Calu3 (cell line): ENCODE results near the gene ZDHHC24. TPM values are rescaled to one million over a fixed set of nuclear protein-coding genes. Genes with fewer than 3 reads are reported as not detected.
"Not testable (repeated sequence)": the region's sequence is repeated elsewhere in the genome, so short reads cannot be mapped to it uniquely, and the experiment has no call there.

Experiments used
- BruUV-seq: library from RNA; stranded (reverse); fragments of 400-500 nt; replicated peaks from 2 replicates; lab custom pipeline; 2021; lab: Mats Ljungman, UMichigan
- CTCF ChIA-PET: fragments of 300-600 bp; sonication (Branson Sonifier 250); formaldehyde crosslinking; loops from one replicate; lab custom pipeline; 2022; ENCODE audit warnings: antibody characterized with exemption; lab: Charles Lee
- DNase-seq: peaks from one replicate; pipeline ENCODE4 v3.0.0; 2022
- H3K27ac Mint-ChIP-seq: one replicate; pipeline ENCODE4 v1.8.0; 2022; ENCODE audit warnings: mixed read lengths; ENCODE audit not compliant: unreplicated experiment
- H3K27me3 Mint-ChIP-seq: one replicate; pipeline ENCODE4 v1.8.0; 2022; ENCODE audit warnings: mixed read lengths; ENCODE audit not compliant: unreplicated experiment
- H3K36me3 Mint-ChIP-seq: one replicate; pipeline ENCODE4 v1.8.0; 2022; ENCODE audit warnings: mild to moderate bottlenecking, moderate library complexity, mixed read lengths; ENCODE audit not compliant: insufficient read depth, unreplicated experiment
- H3K4me1 Mint-ChIP-seq: one replicate; pipeline ENCODE4 v1.8.0; 2022; ENCODE audit warnings: mild to moderate bottlenecking, low read depth, mixed read lengths; ENCODE audit not compliant: unreplicated experiment
- H3K4me3 Mint-ChIP-seq: one replicate; pipeline ENCODE4 v1.8.0; 2022; ENCODE audit warnings: mild to moderate bottlenecking, low read depth, moderate library complexity, mixed read lengths; ENCODE audit not compliant: unreplicated experiment
- H3K9me3 Mint-ChIP-seq: one replicate; pipeline ENCODE4 v1.8.0; 2022; ENCODE audit warnings: low read depth, mixed read lengths; ENCODE audit not compliant: unreplicated experiment
- intact Hi-C: fragments of 100-400 bp; cut with micrococcal nuclease; formaldehyde crosslinking; loops from one replicate; pipeline ENCODE4 v1.10.0; 2022; ENCODE audit not compliant: unreplicated experiment
- total RNA-seq: library from RNA; stranded (reverse); gene quantifications from 2 replicates; pipeline ENCODE4 v1.2.3, GENCODE V29; 2022
- TF ChIP-seq, protein P1 (sequence below): fragments of 200-600 bp; IDR thresholded peaks from one replicate; pipeline ENCODE4 v1.8.0; 2022; ENCODE audit warnings: antibody characterized with exemption; ENCODE audit not compliant: unreplicated experiment

The ZDHHC24 gene
- total RNA-seq, 1 experiment from 2014 or later: 15.1 TPM

- no peaks in the 10 kb centered on the region for H3K9me3 Mint-ChIP-seq
- no peak overlapping the region for H3K27ac Mint-ChIP-seq
- intact Hi-C loops: no loop called here
- H3K27me3 Mint-ChIP-seq: peaks cover 31% of the 10 kb centered on the region
- TF ChIP-seq, protein P1, sequence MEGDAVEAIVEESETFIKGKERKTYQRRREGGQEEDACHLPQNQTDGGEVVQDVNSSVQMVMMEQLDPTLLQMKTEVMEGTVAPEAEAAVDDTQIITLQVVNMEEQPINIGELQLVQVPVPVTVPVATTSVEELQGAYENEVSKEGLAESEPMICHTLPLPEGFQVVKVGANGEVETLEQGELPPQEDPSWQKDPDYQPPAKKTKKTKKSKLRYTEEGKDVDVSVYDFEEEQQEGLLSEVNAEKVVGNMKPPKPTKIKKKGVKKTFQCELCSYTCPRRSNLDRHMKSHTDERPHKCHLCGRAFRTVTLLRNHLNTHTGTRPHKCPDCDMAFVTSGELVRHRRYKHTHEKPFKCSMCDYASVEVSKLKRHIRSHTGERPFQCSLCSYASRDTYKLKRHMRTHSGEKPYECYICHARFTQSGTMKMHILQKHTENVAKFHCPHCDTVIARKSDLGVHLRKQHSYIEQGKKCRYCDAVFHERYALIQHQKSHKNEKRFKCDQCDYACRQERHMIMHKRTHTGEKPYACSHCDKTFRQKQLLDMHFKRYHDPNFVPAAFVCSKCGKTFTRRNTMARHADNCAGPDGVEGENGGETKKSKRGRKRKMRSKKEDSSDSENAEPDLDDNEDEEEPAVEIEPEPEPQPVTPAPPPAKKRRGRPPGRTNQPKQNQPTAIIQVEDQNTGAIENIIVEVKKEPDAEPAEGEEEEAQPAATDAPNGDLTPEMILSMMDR: no peak
- no peak overlapping the region for H3K4me3 Mint-ChIP-seq
- DNase-seq: no peak
- CTCF ChIA-PET: no interaction called here
- H3K36me3 Mint-ChIP-seq: peaks cover 12% of the 10 kb centered on the region
- peaks cover 6% of the 10 kb centered on the region for H3K4me1 Mint-ChIP-seq
- no TSS peak for BruUV-seq
Observed at GRCh38 chr11:66547662-66548009, 1.8 kb upstream of the ZDHHC24 start.

- Mint-ChIP-seq H3K4me3 (no peak overlapping the region), H3K4me1 (peaks cover 6% of the 10 kb centered on the region), H3K27me3 (peaks cover 31% of the 10 kb centered on the region), H3K27ac (no peak overlapping the region), H3K36me3 (peaks cover 13% of the 10 kb centered on the region), H3K9me3 (no peaks in the 10 kb centered on the region)
- CTCF ChIA-PET: interaction anchor here (2.1 kb wide), 1 partner anchor 131 kb away, joined by 7 read pairs; no protein-coding TSS in a partner anchor
- TF ChIP-seq, protein P1: no peak
- no TSS peak for BruUV-seq
- intact Hi-C loops: no loop called here
- DNase-seq: no peak
Observed at GRCh38 chr11:66546966-66547661, 1.3 kb upstream of the ZDHHC24 start.

DNA sequence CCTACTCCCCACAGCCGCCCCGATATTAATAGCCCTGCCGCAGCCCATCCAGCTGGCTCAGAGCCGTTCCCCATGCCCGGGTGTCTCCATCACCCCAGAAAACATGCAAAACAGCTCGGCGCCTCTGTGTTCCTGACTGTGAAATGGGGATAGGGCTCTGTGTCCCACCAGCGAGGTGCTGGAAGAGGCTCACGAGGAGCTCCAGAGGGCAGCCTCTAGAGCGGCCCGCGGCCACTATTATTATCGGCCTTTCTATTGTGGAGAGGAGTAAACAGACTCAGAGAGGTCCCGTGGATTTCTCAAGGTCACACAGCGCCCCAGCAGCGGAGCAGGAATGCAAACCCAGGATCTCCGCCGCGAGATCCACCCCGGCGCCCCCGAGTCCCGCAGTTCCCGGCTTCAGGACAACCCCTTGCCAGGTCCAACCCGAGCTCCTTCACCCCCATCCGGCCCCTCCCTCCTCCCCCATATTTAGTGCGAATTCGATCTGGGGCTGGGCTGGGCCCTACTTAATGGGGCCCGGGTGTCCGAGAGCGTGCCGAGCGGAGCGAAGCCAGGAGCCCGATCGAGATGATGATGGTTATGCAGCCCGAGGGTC, 619 bp upstream of the ZDHHC24 start, which contains the start of gene ACTN3:
Gene ACTN3 (plus strand): TSS at position 536 of the 598 bp plus-strand sequence. CDS start 35 bp downstream, at position 571.
- no peak within 1 kb of the TSS for H3K27ac Mint-ChIP-seq
- CTCF ChIA-PET: interaction anchor here (0.9 to 2.1 kb wide), 2 partner anchors 128 to 132 kb away, joined by 3 to 7 read pairs; no protein-coding TSS in a partner anchor
- no peak for DNase-seq
- TF ChIP-seq, protein P1: no peak
- BruUV-seq: no TSS peak
- intact Hi-C loops: no loop called here
- peaks cover 6% of the 10 kb centered on the region for H3K4me1 Mint-ChIP-seq
- peak within 1 kb of the TSS; percentile 74 for H3K4me3 Mint-ChIP-seq
- H3K9me3 Mint-ChIP-seq: no peaks in the 10 kb centered on the region
- peaks cover 17% of the 10 kb centered on the region for H3K36me3 Mint-ChIP-seq
- H3K27me3 Mint-ChIP-seq: peaks cover 31% of the 10 kb centered on the region

- CTCF ChIA-PET: interaction anchor here (2.1 kb wide), 1 partner anchor 134 kb away, joined by 7 read pairs; no protein-coding TSS in a partner anchor
- DNase-seq, H3K9me3 Mint-ChIP-seq, intact Hi-C loops, H3K4me1 Mint-ChIP-seq, H3K27ac Mint-ChIP-seq: not testable (repeated sequence)
- peaks cover 23% of the 10 kb centered on the region for H3K27me3 Mint-ChIP-seq
- peak overlapping the region; percentile 74 for H3K4me3 Mint-ChIP-seq
- peaks cover 27% of the 10 kb centered on the region for H3K36me3 Mint-ChIP-seq
- BruUV-seq: TSS peak; percentile 63
Observed at GRCh38 chr11:66544952-66545351, 896 bp downstream of the ZDHHC24 start.
